CD4-positive, alpha-beta T cell (primary cell): ENCODE measurements around the gene TEX14. TPM values are rescaled to one million over a fixed set of nuclear protein-coding genes. Genes with fewer than 3 reads are reported as not detected.

Source experiments
- ATAC-seq: fragments of 200-7000 bp; cut with Tn5 transposase; one replicate; pipeline ENCODE4 v1.10.0; 2022; ENCODE audit warnings: mild to moderate bottlenecking; ENCODE audit not compliant: poor library complexity
- CTCF ChIA-PET: fragments of 350-600 bp; sonication (Branson Sonifier 250); formaldehyde crosslinking; loops from one replicate; lab custom pipeline; 2021; ENCODE audit warnings: antibody characterized with exemption, inconsistent platforms; lab: Charles Lee
- POLR2A ChIA-PET: fragments of 350-600 bp; sonication (Branson Sonifier 250); formaldehyde crosslinking; loops from one replicate; lab custom pipeline; 2021; ENCODE audit warnings: antibody characterized with exemption, inconsistent platforms; lab: Charles Lee
- DNase-seq, 14 experiments: peaks; one replicate each; pipeline ENCODE4 v3.0.0-alpha.2; 2013 to 2020; ENCODE audit warnings: mixed read lengths in 2 of 14
- H3K27ac ChIP-seq, 2 donors: one replicate each; pipeline versions ENCODE4 v1.5.1 to v1.7.0; 2013; ENCODE audit warnings: low read length in 2 of 2, low read depth in 1 of 2, mild to moderate bottlenecking in 1 of 2
- H3K27me3 ChIP-seq, 2 experiments: 1 replicate in 1 of 2; 2 replicates in 1 of 2; pipeline versions ENCODE4 v1.6.1 to v1.7.0; 2013; ENCODE audit warnings: low read length in 2 of 2, control low read depth in 1 of 2, mild to moderate bottlenecking in 1 of 2, moderate library complexity in 1 of 2; ENCODE audit not compliant: insufficient read depth in 2 of 2, control insufficient read depth in 1 of 2
- H3K36me3 ChIP-seq: one replicate; pipeline ENCODE4 v1.6.1; 2013; ENCODE audit warnings: low read length, control low read depth; ENCODE audit not compliant: insufficient read depth
- H3K4me1 ChIP-seq: one replicate; pipeline ENCODE4 v1.6.1; 2013; ENCODE audit warnings: low read length, control low read depth; ENCODE audit not compliant: insufficient read depth
- H3K4me3 ChIP-seq: one replicate; pipeline ENCODE4 v1.5.1; 2013; ENCODE audit warnings: mild to moderate bottlenecking, low read length, moderate library complexity
- H3K9me3 ChIP-seq, 2 experiments: 1 replicate in 1 of 2; 2 replicates in 1 of 2; pipeline versions ENCODE4 v1.6.1 to v1.7.0; 2013; ENCODE audit warnings: low read length in 2 of 2, mild to moderate bottlenecking in 2 of 2, control low read depth in 1 of 2, moderate library complexity in 1 of 2; ENCODE audit not compliant: control insufficient read depth in 1 of 2, insufficient read depth in 1 of 2
- H3K27ac Mint-ChIP-seq: one replicate; pipeline ENCODE4 v1.8.0; 2020; ENCODE audit warnings: mixed read lengths
- H3K27me3 Mint-ChIP-seq: one replicate; pipeline ENCODE4 v1.8.0; 2021; ENCODE audit warnings: mixed read lengths
- H3K36me3 Mint-ChIP-seq: one replicate; pipeline ENCODE4 v1.8.0; 2021; ENCODE audit warnings: low read depth, mixed read lengths
- H3K4me1 Mint-ChIP-seq: one replicate; pipeline ENCODE4 v1.8.0; 2021; ENCODE audit warnings: low read depth, mixed read lengths
- H3K4me3 Mint-ChIP-seq: one replicate; pipeline ENCODE4 v1.8.0; 2020; ENCODE audit warnings: mild to moderate bottlenecking, mixed read lengths
- H3K9me3 Mint-ChIP-seq: one replicate; pipeline ENCODE4 v1.8.0; 2020; ENCODE audit warnings: mixed read lengths
- CTCF ChIP-seq: fragments of 200-600 bp; IDR thresholded peaks from one replicate; pipeline ENCODE4 v1.8.0; 2022; ENCODE audit warnings: antibody characterized with exemption, mild to moderate bottlenecking
- intact Hi-C, 2 experiments: fragments of 100-400 bp; cut with DNase I in 1 of 2; cut with micrococcal nuclease in 1 of 2; formaldehyde crosslinking; loops; one replicate each; pipeline versions ENCODE4 v1.15.1 to v1.9.0; 2023 to 2025; cut with DNase I, micrococcal nuclease
- total RNA-seq, 174 experiments: library from RNA in 2 of 174; stranded (reverse) in 2 of 174; gene quantifications; one replicate each; pipeline ENCODE4 v1.2.3 and lab custom pipeline; 2021 to 2026

The TEX14 gene
- total RNA-seq, 2 experiments from 2014 or later: 0.47 to 0.66 TPM

- Mint-ChIP-seq H3K27ac (no peak overlapping the region), H3K4me3 (no peak overlapping the region), H3K27me3 (no peaks in the 10 kb centered on the region), H3K36me3 (no peaks in the 10 kb centered on the region), H3K9me3 (no peaks in the 10 kb centered on the region), H3K4me1 (no peaks in the 10 kb centered on the region)
- H3K27me3 ChIP-seq: no peaks in the 10 kb centered on the region
- TF ChIP-seq CTCF: no peak
- H3K9me3 ChIP-seq: no peaks in the 10 kb centered on the region
- CTCF ChIA-PET: interaction anchor here (1.3 kb wide), 1 partner anchor 237 kb away, joined by 4 read pairs; no protein-coding TSS in a partner anchor
- no peak for DNase-seq
- no peak overlapping the region for H3K4me3 ChIP-seq
- POLR2A ChIA-PET: no interaction called here
- H3K27ac ChIP-seq: no peak overlapping the region
- peaks cover 2% of the 10 kb centered on the region for H3K4me1 ChIP-seq
- no peaks in the 10 kb centered on the region for H3K36me3 ChIP-seq
- intact Hi-C loops: no loop called here
- no peak for ATAC-seq
Observed at GRCh38 chr17:58572846-58573245, 119.0 kb downstream of the TEX14 start.

GRCh38 chr17:58570758-58571157, 121.1 kb downstream of the TEX14 start:
- Mint-ChIP-seq H3K4me3 (no peak overlapping the region), H3K9me3 (no peaks in the 10 kb centered on the region), H3K4me1 (no peaks in the 10 kb centered on the region), H3K27ac (no peak overlapping the region), H3K36me3 (no peaks in the 10 kb centered on the region), H3K27me3 (no peaks in the 10 kb centered on the region)
- no peak for TF ChIP-seq CTCF
- Histone ChIP-seq H3K36me3 (no peaks in the 10 kb centered on the region), H3K27me3 (no peaks in the 10 kb centered on the region), H3K27ac (no peak overlapping the region), H3K4me1 (no peaks in the 10 kb centered on the region), H3K4me3 (no peak overlapping the region), H3K9me3 (no peaks in the 10 kb centered on the region)
- intact Hi-C loops: no loop called here
- no peak for DNase-seq
- no peak for ATAC-seq
- ChIA-PET CTCF (no interaction called here), POLR2A (no interaction called here)

- Histone ChIP-seq H3K27me3 (no peaks in the 10 kb centered on the region), H3K27ac (no peak overlapping the region), H3K36me3 (no peaks in the 10 kb centered on the region), H3K4me1 (no peaks in the 10 kb centered on the region), H3K4me3 (no peak overlapping the region), H3K9me3 (no peaks in the 10 kb centered on the region)
- Mint-ChIP-seq H3K27ac (no peak overlapping the region), H3K36me3 (no peaks in the 10 kb centered on the region), H3K27me3 (no peaks in the 10 kb centered on the region), H3K4me1 (no peaks in the 10 kb centered on the region), H3K9me3 (no peaks in the 10 kb centered on the region), H3K4me3 (no peak overlapping the region)
- DNase-seq (no peak), ATAC-seq (no peak)
- POLR2A ChIA-PET: no interaction called here
- CTCF ChIA-PET: no interaction called here
- no peak for TF ChIP-seq CTCF
- intact Hi-C loops: no loop called here
Observed at GRCh38 chr17:58569196-58569595, 122.6 kb downstream of the TEX14 start.
